C4-2B (cell line): ENCODE results near the gene CXCR2.

ENCODE experiments used
- CTCF ChIP-seq: fragments of 450-650 bp; conservative IDR thresholded peaks from 2 replicates; pipeline ENCODE4 v1.5.1; 2017; ENCODE audit warnings: mild to moderate bottlenecking
- ZFX ChIP-seq: fragments of 450-650 bp; IDR thresholded peaks from 2 replicates; pipeline ENCODE4 v1.6.1; 2017

DNA sequence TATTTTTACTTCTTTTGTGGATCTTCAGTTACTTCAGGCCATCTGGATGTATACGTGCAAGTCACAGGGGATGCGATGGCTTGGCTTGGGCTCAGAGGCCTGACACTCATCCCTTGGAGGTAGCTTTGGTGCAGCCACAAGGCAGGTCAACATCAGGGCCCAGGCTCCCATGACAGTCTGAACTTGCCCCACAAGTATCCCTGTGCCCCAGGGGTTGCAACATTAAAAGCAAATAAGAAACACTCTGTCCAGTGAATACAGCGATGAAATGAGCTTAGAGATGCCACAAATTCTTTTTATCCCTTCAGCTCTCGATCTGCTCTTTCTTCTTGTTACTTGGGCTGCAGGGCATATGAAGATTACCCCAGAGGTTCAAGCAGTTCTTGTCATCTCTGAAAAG lies 54.0 kb downstream of the CXCR2 start:
- TF ChIP-seq CTCF (no peak), ZFX (no peak)
